HFFc6 (cell line): ENCODE data around the gene CEP70. TPM values are rescaled to one million over a fixed set of nuclear protein-coding genes. Genes with fewer than 3 reads are reported as not detected.
"Not testable (repeated sequence)": the region's sequence is repeated elsewhere in the genome, so short reads cannot be mapped to it uniquely, and the experiment has no call there.

Source experiments
- DNase-seq: peaks from one replicate; pipeline ENCODE4 v3.0.0-alpha.2; 2018
- H3K27ac Mint-ChIP-seq: 2 replicates; pipeline ENCODE4 v1.8.0; 2020; ENCODE audit warnings: mild to moderate bottlenecking, mixed read lengths
- H3K27me3 Mint-ChIP-seq: 2 replicates; pipeline ENCODE4 v1.8.0; 2021; ENCODE audit warnings: mild to moderate bottlenecking, moderate library complexity, mixed read lengths; ENCODE audit not compliant: insufficient read depth
- H3K36me3 Mint-ChIP-seq: 2 replicates; pipeline ENCODE4 v1.8.0; 2021; ENCODE audit warnings: low read depth, mixed read lengths
- H3K4me1 Mint-ChIP-seq: 2 replicates; pipeline ENCODE4 v1.8.0; 2020; ENCODE audit warnings: low read depth, mixed read lengths
- H3K4me3 Mint-ChIP-seq: 2 replicates; pipeline ENCODE4 v1.8.0; 2020; ENCODE audit warnings: mild to moderate bottlenecking, moderate library complexity, mixed read lengths
- H3K9me3 Mint-ChIP-seq: 2 replicates; pipeline ENCODE4 v1.8.0; 2020; ENCODE audit warnings: mild to moderate bottlenecking, mixed read lengths
- total RNA-seq, 6 experiments: library from RNA; stranded (reverse); fragmentation: NEBNext Ultra II Directional; extraction: Animal tissue kit (Norgen Biotek cat#: 25700); gene quantifications; 2 replicates in 1 of 6; 3 replicates in 5 of 6; pipeline ENCODE4 v1.2.3, GENCODE V29; 2021
- TF ChIP-seq, protein P1 (sequence below): fragments of 200-600 bp; sonication (generic); IDR thresholded peaks from 2 replicates; pipeline ENCODE4 v1.5.0; 2021; ENCODE audit warnings: antibody characterized with exemption, mild to moderate bottlenecking

Gene CEP70
- total RNA-seq, 6 experiments from 2014 or later, result 11.5 to 18.9 (median 17.3) TPM

DNA sequence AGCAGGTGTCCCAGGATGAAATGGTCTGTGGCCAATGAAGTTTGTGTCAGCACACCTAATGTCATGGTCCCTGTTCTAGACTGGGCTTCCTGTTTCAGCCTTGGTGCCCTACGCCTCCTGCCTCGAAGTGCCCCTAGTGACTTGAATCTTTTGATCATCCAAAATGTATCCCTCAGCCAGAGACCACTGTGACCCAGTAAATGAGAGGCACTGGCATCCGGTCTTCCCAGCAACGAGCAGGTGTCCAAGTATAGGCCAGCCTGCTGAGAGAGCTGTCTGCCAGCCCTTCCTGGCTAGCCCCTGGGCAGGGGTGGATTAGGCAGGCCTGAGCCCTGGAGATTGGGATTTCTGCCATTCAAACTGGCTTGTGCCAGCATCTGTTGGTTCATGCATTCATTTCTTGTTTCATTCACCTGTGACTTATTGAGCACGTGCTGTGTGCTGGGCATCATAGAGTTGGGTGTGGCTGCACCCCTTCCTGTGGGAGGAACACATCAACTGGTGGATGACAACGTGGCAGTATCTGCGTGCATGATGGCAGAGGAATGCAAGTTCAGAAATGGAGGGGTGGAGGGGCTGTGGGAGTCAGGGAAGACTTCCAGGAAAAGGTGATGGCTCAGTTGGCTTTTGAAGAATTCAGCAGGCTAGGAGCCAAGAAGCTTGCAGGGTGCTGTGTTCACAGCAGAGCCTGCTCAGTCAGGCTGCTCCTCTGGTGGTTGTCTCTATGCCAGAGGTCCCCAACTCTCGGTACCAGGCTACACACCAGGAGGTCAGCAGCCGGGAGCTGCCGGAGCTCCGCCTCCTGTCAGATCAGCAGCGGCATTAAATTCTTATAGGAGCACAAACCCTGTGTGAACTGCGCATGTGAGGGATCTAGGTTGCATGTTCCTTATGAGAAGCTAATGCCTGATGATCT is 138.0 kb downstream of the CEP70 start:
- H3K4me1 Mint-ChIP-seq, result peaks cover 19% of the 10 kb centered on the region
- no peaks in the 10 kb centered on the region for H3K9me3 Mint-ChIP-seq
- H3K27ac Mint-ChIP-seq, result no peak overlapping the region
- H3K36me3 Mint-ChIP-seq, result no peaks in the 10 kb centered on the region
- no peak overlapping the region for H3K4me3 Mint-ChIP-seq
- H3K27me3 Mint-ChIP-seq, result peaks cover 17% of the 10 kb centered on the region
- DNase-seq, result peak; percentile 1
- TF ChIP-seq, protein P1, sequence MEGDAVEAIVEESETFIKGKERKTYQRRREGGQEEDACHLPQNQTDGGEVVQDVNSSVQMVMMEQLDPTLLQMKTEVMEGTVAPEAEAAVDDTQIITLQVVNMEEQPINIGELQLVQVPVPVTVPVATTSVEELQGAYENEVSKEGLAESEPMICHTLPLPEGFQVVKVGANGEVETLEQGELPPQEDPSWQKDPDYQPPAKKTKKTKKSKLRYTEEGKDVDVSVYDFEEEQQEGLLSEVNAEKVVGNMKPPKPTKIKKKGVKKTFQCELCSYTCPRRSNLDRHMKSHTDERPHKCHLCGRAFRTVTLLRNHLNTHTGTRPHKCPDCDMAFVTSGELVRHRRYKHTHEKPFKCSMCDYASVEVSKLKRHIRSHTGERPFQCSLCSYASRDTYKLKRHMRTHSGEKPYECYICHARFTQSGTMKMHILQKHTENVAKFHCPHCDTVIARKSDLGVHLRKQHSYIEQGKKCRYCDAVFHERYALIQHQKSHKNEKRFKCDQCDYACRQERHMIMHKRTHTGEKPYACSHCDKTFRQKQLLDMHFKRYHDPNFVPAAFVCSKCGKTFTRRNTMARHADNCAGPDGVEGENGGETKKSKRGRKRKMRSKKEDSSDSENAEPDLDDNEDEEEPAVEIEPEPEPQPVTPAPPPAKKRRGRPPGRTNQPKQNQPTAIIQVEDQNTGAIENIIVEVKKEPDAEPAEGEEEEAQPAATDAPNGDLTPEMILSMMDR, result no peak

DNA sequence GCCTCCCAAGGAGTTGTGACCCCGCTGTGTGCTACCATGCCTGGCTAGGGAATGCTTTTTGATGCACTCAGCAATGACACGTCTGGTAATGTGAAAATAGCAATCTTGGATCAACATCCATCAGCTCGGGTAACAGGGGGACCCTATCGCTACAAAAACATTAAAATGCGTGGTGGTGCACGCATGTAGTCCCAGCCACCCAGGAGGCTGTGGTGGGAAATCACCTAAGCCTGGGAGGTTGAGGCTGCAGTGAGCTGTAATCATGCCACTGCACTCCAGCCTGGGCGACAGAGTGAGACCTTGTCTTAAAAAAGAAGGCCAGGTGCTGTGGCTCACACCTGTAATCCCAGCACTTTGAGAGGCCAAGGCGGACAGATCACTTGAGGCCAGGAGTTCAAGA is 140.1 kb downstream of the CEP70 start:
- H3K36me3 Mint-ChIP-seq, H3K27ac Mint-ChIP-seq, H3K4me3 Mint-ChIP-seq, DNase-seq, H3K9me3 Mint-ChIP-seq: not testable (repeated sequence)
- peaks cover 19% of the 10 kb centered on the region for H3K4me1 Mint-ChIP-seq
- peaks cover 20% of the 10 kb centered on the region for H3K27me3 Mint-ChIP-seq

DNA sequence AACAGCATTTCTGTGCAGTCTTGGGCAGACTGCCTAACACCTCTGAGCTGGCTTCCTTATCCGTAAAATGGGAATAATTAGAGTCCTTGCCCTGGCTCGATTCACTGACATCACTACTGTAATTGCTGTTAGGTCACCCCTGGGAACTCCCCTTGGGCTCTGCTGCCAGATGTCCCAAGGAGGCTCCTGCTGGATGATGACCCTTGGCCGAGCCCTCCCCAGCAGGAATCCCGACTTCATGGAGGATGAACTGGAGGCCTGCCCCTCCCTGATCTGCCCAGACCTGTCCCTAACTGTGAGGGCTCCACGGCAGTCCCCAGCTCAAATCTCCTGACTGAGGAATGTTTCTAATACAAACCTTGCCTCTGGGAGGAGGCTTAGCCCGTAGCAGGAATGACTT is 141.6 kb downstream of the CEP70 start:
- peaks cover 20% of the 10 kb centered on the region for H3K27me3 Mint-ChIP-seq
- H3K27ac Mint-ChIP-seq, result no peak overlapping the region
- no peak overlapping the region for H3K4me3 Mint-ChIP-seq
- no peaks in the 10 kb centered on the region for H3K36me3 Mint-ChIP-seq
- no peak for DNase-seq
- H3K9me3 Mint-ChIP-seq, result no peaks in the 10 kb centered on the region
- TF ChIP-seq, protein P1, result no peak
- peaks cover 19% of the 10 kb centered on the region for H3K4me1 Mint-ChIP-seq

DNA sequence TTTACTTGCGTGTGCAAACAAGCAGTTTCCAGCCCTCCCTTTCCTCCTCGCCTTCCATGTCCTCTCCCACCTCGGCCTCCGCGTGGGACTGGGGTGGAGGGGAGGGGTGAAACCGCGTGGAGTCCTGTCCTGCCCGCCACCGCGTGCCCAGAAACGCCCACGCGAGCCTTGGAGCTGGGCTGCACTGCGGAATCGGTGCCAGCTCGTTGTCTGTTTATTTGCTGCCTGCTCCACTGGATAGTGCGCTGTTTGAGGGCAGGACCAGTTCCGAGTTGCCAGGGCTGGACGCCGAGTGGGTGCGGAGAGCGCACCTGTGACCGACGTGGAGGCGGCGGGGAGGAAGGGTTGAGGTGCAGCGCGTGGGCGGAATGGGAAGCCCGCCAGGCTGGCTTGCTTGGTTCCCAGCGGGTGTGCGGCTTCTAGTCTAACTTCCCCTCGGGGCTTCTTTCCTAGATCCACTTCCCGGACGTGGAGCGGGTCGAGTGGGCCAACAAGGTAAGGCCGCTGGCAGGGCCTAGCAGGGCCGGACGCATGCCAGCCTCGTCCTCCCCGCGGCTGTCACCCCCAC is 142.4 kb downstream of the CEP70 start:
- Mint-ChIP-seq H3K27me3 (peaks cover 16% of the 10 kb centered on the region), H3K36me3 (no peaks in the 10 kb centered on the region), H3K27ac (no peak overlapping the region), H3K4me1 (peaks cover 13% of the 10 kb centered on the region), H3K4me3 (no peak overlapping the region), H3K9me3 (no peaks in the 10 kb centered on the region)
- DNase-seq, result no peak
- TF ChIP-seq, protein P1, result no peak

DNA sequence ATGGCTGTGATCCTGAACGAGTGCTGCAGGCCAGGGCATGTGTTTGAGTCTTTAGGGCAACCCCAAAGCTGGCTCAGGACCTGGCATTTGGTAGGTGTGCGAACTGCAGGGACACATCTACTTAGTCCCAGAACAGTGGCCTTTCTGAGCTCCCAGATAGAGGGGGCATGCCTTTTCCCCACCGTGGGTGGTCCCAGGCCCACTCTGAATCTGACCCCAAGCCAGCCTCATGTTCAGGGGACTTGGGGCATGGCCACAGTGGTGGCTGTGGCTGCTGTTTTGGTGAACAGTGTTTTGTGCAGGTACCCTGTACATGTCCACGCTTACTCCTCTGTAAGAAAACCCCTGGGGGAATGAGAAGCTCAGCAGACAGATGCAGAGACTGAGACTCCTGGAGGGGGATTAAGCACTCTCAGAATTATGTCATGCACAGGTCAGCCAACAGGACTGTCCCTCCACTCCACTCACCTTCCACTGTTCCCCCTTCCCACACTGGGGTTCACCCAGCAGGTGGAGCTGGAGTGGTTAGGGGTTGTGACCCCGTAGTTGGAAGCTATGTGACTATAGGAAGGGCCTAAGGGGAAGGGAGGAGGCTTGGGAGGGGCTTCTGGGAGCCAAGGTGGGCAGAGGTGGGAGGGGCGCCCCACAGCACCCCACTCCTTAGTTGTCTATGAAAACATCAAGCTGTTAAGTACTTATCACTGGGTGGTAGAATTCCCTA is 143.2 kb downstream of the CEP70 start:
- TF ChIP-seq, protein P1, result 0 out of 2 replicates have a peak, but pooled peaks have one; percentile 7
- Mint-ChIP-seq H3K27me3 (peaks cover 18% of the 10 kb centered on the region), H3K9me3 (no peaks in the 10 kb centered on the region), H3K36me3 (no peaks in the 10 kb centered on the region), H3K4me1 (peaks cover 8% of the 10 kb centered on the region), H3K4me3 (no peak overlapping the region), H3K27ac (no peak overlapping the region)
- DNase-seq, result no peak
